ENCODE results near the gene ARHGAP32. TPM values are rescaled to one million over a fixed set of nuclear protein-coding genes. Genes with fewer than 3 reads are reported as not detected.

ARHGAP32 gene
- total RNA-seq, 4 donors from 2014 or later, result 10.9 to 28.0 (median 19.2) TPM

DNA sequence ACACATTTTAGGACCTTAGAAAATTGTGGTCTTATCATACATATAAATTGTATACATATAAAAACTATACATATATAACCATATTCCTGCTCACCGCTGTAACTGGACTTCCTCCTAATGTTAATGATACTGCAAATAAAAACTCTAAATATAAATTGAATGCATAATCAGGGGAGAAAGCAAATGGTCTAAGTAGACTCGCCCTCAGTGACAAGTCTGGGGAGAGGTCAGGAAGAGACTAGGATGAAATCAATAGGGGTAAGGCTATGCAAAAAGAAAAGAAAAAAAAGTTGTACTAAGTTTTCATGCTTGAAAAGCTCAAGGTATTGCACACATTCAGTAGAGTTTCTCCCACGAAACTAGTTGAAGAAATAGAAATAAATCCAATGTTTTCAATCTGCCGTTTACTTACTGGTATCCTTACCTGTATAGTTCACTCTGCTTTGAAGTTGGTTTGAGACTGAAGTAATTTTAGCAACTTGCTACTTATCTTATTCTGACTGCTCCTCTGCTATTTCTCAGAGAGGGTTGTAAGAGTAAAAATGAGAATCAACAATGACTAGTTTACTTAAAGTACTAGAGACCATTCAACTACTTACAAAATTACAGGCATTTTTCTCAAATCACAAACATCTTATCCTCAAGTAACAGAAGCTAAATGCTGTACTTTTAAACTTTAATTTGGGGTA lies 12.2 kb upstream of the ARHGAP32 start:
- Histone ChIP-seq H3K4me3 (no peak overlapping the region), H3K4me1 (peaks cover 0 to 5% (median 0%) of the 10 kb centered on the region in 4 donors), H3K27ac (no peak overlapping the region), H3K27me3 (no peaks in the 10 kb centered on the region), H3K9me3 (peaks cover 0 to 4% (median 1%) of the 10 kb centered on the region in 4 donors), H3K36me3 (peaks cover 0 to 8% (median 0%) of the 10 kb centered on the region in 3 donors)
- 89 to 93% methylated on average over 4 of the region's 4 CpGs for WGBS, 2 donors
- no peak for TF ChIP-seq POLR2A (IDR thresholded peaks at IDR 0.05)
- TF ChIP-seq, protein P1, sequence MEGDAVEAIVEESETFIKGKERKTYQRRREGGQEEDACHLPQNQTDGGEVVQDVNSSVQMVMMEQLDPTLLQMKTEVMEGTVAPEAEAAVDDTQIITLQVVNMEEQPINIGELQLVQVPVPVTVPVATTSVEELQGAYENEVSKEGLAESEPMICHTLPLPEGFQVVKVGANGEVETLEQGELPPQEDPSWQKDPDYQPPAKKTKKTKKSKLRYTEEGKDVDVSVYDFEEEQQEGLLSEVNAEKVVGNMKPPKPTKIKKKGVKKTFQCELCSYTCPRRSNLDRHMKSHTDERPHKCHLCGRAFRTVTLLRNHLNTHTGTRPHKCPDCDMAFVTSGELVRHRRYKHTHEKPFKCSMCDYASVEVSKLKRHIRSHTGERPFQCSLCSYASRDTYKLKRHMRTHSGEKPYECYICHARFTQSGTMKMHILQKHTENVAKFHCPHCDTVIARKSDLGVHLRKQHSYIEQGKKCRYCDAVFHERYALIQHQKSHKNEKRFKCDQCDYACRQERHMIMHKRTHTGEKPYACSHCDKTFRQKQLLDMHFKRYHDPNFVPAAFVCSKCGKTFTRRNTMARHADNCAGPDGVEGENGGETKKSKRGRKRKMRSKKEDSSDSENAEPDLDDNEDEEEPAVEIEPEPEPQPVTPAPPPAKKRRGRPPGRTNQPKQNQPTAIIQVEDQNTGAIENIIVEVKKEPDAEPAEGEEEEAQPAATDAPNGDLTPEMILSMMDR (IDR thresholded peaks at IDR 0.05), result no peak
- TF ChIP-seq EP300 (IDR thresholded peaks at IDR 0.05), result no peak
- DNase-seq (ENCODE audit: low spot score in 2 of 2), result no peak

DNA sequence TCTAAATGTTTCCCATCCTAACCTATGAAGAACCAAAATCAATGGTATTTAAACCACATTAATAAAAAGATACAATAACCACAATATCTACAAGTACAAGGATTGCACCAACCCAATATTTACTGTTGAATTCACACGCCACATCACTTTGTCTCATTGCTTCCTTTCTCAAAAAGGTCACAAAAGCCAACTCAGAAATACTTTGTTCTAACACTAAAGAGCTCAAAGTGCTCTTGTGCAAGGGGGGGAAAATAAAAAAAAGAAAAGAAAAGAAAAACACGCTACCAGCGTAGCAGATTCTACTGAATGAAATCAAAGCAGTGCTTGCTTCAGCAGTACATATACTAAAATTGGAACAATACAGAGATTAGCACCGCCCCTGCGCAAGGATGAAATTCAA lies 10.5 kb upstream of the ARHGAP32 start:
- no peak overlapping the region for H3K27ac ChIP-seq
- no peak for DNase-seq (ENCODE audit: low spot score in 2 of 2)
- 87 to 90% methylated on average over 5 of the region's 5 CpGs for WGBS, 2 donors
- no peaks in the 10 kb centered on the region for H3K4me1 ChIP-seq
- no peak overlapping the region for H3K4me3 ChIP-seq
- no peaks in the 10 kb centered on the region for H3K27me3 ChIP-seq
- TF ChIP-seq EP300 (IDR thresholded peaks at IDR 0.05), result no peak
- TF ChIP-seq, protein P1 (IDR thresholded peaks at IDR 0.05), result no peak
- TF ChIP-seq POLR2A (IDR thresholded peaks at IDR 0.05), result no peak
- peaks cover 0 to 10% (median 0%) of the 10 kb centered on the region in 3 donors for H3K36me3 ChIP-seq
- peaks cover 0 to 4% (median 1%) of the 10 kb centered on the region in 4 donors for H3K9me3 ChIP-seq

DNA sequence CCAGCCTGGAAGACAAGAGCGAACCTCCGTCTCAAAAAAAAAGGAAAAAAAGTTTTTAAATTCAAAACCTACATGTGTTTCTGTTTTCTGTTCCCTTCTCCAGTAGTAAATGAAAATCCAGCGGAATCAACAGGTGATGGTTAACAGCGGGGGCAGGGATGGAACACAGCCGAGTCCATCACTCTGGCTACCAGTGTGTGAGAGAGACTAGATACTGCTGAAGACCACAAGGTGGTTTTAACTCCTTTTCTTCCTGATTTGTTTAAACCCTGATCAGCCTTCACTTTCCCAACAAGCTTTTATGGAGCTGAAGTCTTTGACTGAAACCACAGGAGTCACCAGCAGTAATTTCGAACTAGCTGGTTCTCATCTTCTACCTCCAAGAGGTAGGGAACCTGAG lies 3.6 kb upstream of the ARHGAP32 start:
- 91% methylated on average over 6 of the region's 6 CpGs for WGBS, 2 donors
- no peak overlapping the region for H3K27ac ChIP-seq
- peaks cover 0 to 4% (median 1%) of the 10 kb centered on the region in 4 donors for H3K9me3 ChIP-seq
- peaks cover 0 to 10% (median 0%) of the 10 kb centered on the region in 3 donors for H3K36me3 ChIP-seq
- H3K4me1 ChIP-seq, result peaks cover 0 to under 1% (median 0%) of the 10 kb centered on the region in 4 donors
- no peaks in the 10 kb centered on the region for H3K27me3 ChIP-seq
- no peak for DNase-seq (ENCODE audit: low spot score in 2 of 2)
- H3K4me3 ChIP-seq, result no peak overlapping the region
- no peak for TF ChIP-seq EP300 (IDR thresholded peaks at IDR 0.05)
- TF ChIP-seq, protein P1 (IDR thresholded peaks at IDR 0.05), result no peak
- TF ChIP-seq POLR2A (IDR thresholded peaks at IDR 0.05), result no peak

DNA sequence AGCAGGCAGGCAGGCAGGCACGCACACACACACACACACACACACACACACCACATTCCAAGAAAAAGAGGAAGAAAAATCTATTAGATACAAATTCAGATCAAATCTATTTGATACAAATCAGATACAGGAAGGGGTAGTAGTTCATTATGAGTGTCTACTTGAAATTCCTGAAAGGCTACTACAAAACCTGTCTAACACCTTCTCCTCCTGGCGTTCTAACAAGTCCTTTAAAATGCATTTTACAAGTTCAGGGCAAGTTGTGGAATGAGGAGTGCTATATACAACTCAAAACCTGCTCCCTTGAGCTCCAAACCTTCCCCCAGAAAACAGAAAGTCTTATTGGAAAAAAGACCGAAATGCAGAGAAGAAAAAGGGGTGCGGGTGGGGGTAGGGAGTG lies 476 bp downstream of the ARHGAP32 start:
- Histone ChIP-seq H3K4me3 (no peak overlapping the region), H3K4me1 (peaks cover 0 to 9% (median 3%) of the 10 kb centered on the region in 4 donors), H3K9me3 (peaks cover 0 to 6% (median 0%) of the 10 kb centered on the region in 4 donors), H3K27me3 (no peaks in the 10 kb centered on the region), H3K27ac (no peak overlapping the region), H3K36me3 (no peaks in the 10 kb centered on the region)
- WGBS, 2 donors, result 74 to 77% methylated on average over 4 of the region's 4 CpGs
- TF ChIP-seq, protein P1 (IDR thresholded peaks at IDR 0.05), result no peak
- no peak for TF ChIP-seq EP300 (IDR thresholded peaks at IDR 0.05)
- no peak for TF ChIP-seq POLR2A (IDR thresholded peaks at IDR 0.05)
- no peak for DNase-seq (ENCODE audit: low spot score in 2 of 2)

DNA sequence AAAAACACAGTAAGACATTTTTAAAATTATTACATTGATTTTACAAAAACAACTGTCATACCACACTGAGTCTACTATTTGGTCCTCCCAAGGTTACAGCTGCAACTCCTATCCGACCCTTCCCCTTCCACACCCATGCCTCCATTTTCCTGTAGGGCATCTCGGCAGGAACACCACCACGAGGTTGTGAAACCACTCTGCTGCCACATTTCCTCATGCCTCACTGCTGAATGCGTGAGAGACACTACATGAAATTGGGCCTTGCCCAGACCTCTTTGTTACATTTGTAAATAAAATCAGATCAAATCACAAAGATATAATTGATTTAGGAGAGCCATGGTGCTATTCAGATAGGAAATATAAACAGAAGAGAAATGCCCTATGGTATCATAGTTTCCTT lies 2.0 kb downstream of the ARHGAP32 start:
- Histone ChIP-seq H3K27me3 (no peaks in the 10 kb centered on the region), H3K9me3 (peaks cover 0 to 6% (median 0%) of the 10 kb centered on the region in 4 donors), H3K4me3 (no peak overlapping the region), H3K4me1 (peaks cover 0 to 9% (median 3%) of the 10 kb centered on the region in 4 donors), H3K36me3 (no peaks in the 10 kb centered on the region), H3K27ac (no peak overlapping the region)
- TF ChIP-seq POLR2A (IDR thresholded peaks at IDR 0.05) (no peak), EP300 (IDR thresholded peaks at IDR 0.05) (no peak)
- TF ChIP-seq, protein P1 (IDR thresholded peaks at IDR 0.05), result no peak
- no peak for DNase-seq (ENCODE audit: low spot score in 2 of 2)
- WGBS, 2 donors, result 65 to 67% methylated on average over 4 of the region's 4 CpGs
